Activated CD8-positive, alpha-beta memory T cell treated with anti-CD3 and anti-CD28 coated beads, Interleukin-2, amount 10 ng/mL, durations not matched to agents 7 days and 5 days (primary cell): ENCODE results near the gene ISL1. TPM values are rescaled to one million over a fixed set of nuclear protein-coding genes. Genes with fewer than 3 reads are reported as not detected.

Experiments
- ATAC-seq: fragments of 150-1000 bp; cut with Tn5 transposase; one replicate; pipeline ENCODE4 v1.10.0; 2021; ENCODE audit warnings: moderate library complexity
- CTCF ChIA-PET: fragments of 350-600 bp; sonication (Branson Sonifier 250); formaldehyde crosslinking; loops from one replicate; lab custom pipeline; 2021; ENCODE audit warnings: antibody characterized with exemption; lab: Charles Lee
- DNase-seq: peaks from one replicate; pipeline ENCODE4 v3.0.0-alpha.2; 2020
- H3K27ac Mint-ChIP-seq: one replicate; pipeline ENCODE4 v1.8.0; 2021; ENCODE audit warnings: mild to moderate bottlenecking, mixed read lengths
- H3K27me3 Mint-ChIP-seq: one replicate; pipeline ENCODE4 v1.8.0; 2021; ENCODE audit warnings: mixed read lengths
- H3K36me3 Mint-ChIP-seq: one replicate; pipeline ENCODE4 v1.8.0; 2021; ENCODE audit warnings: mild to moderate bottlenecking, mixed read lengths
- H3K4me1 Mint-ChIP-seq: one replicate; pipeline ENCODE4 v1.8.0; 2021; ENCODE audit warnings: mixed read lengths
- H3K4me3 Mint-ChIP-seq: one replicate; pipeline ENCODE4 v1.8.0; 2021; ENCODE audit warnings: mild to moderate bottlenecking, moderate library complexity, mixed read lengths
- H3K9me3 Mint-ChIP-seq: one replicate; pipeline ENCODE4 v1.8.0; 2022; ENCODE audit warnings: low read depth, mixed read lengths
- total RNA-seq, 2 experiments: library from RNA; stranded (reverse); gene quantifications; one replicate each; pipeline ENCODE4 v1.2.3, GENCODE V29; 2021

The ISL1 gene
- total RNA-seq: not detected

DNA sequence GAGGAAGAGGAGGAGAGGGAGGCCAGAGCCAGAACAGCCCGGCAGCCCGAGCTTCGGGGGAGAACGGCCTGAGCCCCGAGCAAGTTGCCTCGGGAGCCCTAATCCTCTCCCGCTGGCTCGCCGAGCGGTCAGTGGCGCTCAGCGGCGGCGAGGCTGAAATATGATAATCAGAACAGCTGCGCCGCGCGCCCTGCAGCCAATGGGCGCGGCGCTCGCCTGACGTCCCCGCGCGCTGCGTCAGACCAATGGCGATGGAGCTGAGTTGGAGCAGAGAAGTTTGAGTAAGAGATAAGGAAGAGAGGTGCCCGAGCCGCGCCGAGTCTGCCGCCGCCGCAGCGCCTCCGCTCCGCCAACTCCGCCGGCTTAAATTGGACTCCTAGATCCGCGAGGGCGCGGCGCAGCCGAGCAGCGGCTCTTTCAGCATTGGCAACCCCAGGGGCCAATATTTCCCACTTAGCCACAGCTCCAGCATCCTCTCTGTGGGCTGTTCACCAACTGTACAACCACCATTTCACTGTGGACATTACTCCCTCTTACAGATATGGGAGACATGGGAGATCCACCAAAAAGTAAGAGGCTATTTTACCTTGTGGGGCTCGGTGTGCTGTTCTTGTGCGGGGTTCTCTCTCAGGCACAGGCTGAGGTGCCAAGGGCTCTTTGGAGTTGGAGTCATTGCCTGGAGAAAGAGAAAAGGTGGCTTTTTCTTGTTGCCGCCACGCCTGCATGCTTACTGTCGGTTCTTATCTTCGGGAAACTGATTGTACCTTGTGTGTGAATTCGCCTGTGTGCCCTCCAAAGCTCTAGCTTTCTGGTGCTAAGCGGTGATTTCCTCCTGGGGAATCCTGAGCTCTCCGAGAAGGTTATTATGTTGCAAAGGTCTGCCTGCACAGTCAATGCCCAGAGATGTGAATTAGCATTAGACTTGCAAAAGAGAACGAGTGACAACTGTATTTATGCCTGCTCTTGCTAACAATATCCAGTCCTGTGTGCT is at the start of gene ISL1:
Gene ISL1, plus strand, starts transcription at position 318 of the 991 bp plus-strand sequence. Its CDS starts 224 bp downstream, at position 542.
- ATAC-seq: no peak
- no peaks in the 10 kb centered on the region for H3K9me3 Mint-ChIP-seq
- peaks cover 99% of the 10 kb centered on the region for H3K27me3 Mint-ChIP-seq
- peaks cover 16% of the 10 kb centered on the region for H3K4me1 Mint-ChIP-seq
- H3K27ac Mint-ChIP-seq: peak within 1 kb of the TSS; percentile 54
- DNase-seq: no peak
- CTCF ChIA-PET: no interaction called here
- H3K4me3 Mint-ChIP-seq: peak within 1 kb of the TSS; percentile 39
- no peaks in the 10 kb centered on the region for H3K36me3 Mint-ChIP-seq

DNA sequence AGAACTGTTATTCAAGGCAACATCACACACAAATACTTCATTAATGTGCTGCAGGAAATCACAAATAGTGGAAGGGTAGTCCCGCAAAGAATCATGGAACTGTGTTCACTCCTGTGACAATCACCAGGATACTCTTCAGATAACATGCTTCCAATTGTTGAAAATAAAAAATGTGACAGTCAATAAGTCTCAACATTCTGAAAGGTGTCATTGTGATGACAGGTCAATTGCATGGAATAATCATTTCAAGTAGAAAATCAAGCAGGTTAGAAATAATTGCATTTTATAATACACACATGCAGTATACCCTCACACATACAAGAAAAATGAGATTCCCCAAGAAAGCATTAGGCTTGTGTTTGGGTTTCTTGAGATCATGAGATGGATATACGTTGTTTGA is 46.4 kb upstream of the ISL1 start:
- H3K27ac Mint-ChIP-seq: no peak overlapping the region
- CTCF ChIA-PET: no interaction called here
- H3K27me3 Mint-ChIP-seq: no peaks in the 10 kb centered on the region

DNA sequence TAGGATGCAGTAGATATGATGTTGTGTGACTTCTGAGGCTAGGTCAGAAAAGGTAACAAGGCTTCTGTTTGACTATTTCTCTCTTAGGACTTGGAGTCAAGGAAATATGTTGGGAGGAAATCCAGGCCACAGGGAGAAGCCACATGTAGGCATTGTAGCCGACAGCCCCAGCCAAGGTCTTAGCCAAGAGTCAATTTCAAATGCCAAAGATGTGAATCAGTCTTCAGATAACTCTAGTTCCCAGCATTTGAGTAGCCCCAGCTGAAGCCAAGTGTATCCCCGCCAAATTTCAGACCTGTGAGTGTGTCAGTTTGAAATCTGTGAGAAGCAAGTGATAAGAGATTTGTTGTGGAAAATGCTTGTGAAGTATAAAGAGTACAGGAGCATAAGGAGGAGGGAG is 38.1 kb upstream of the ISL1 start:
- no peaks in the 10 kb centered on the region for H3K36me3 Mint-ChIP-seq
- CTCF ChIA-PET: no interaction called here

More for the DNA sequence above, 46.4 kb upstream of the ISL1 start:
- no peaks in the 10 kb centered on the region for H3K4me1 Mint-ChIP-seq
- H3K4me3 Mint-ChIP-seq: no peak overlapping the region
- ATAC-seq (no peak), DNase-seq (no peak)
- no peaks in the 10 kb centered on the region for H3K9me3 Mint-ChIP-seq
- H3K36me3 Mint-ChIP-seq: no peaks in the 10 kb centered on the region

DNA sequence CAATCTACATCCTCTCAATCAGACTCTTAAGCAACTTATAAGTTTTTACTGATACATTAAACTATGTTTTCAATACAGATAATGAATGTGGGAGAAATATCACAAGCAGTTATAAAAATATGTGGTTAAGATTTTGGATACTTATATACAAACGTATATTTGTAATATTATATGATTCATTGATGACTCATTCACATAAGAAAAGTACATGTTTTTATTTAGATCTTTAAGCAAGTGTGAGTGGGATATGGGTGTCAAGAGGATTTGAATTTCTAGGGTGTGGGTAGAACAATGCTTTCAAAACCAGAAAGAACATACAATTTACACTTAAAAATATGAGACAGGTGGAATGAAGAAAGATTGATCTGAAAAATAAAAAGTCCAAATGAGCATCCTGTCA is 36.1 kb upstream of the ISL1 start:
- no peak overlapping the region for H3K4me3 Mint-ChIP-seq
- no peak overlapping the region for H3K27ac Mint-ChIP-seq
- peaks cover 6% of the 10 kb centered on the region for H3K9me3 Mint-ChIP-seq
- H3K36me3 Mint-ChIP-seq: no peaks in the 10 kb centered on the region
- CTCF ChIA-PET: no interaction called here
- DNase-seq: no peak
- H3K27me3 Mint-ChIP-seq: no peaks in the 10 kb centered on the region
- H3K4me1 Mint-ChIP-seq: no peaks in the 10 kb centered on the region
- ATAC-seq: no peak

More for the DNA sequence above, 38.1 kb upstream of the ISL1 start:
- Mint-ChIP-seq H3K27ac (no peak overlapping the region), H3K4me3 (no peak overlapping the region), H3K9me3 (peaks cover 6% of the 10 kb centered on the region), H3K27me3 (no peaks in the 10 kb centered on the region), H3K4me1 (no peaks in the 10 kb centered on the region)
- ATAC-seq (no peak), DNase-seq (no peak)

DNA sequence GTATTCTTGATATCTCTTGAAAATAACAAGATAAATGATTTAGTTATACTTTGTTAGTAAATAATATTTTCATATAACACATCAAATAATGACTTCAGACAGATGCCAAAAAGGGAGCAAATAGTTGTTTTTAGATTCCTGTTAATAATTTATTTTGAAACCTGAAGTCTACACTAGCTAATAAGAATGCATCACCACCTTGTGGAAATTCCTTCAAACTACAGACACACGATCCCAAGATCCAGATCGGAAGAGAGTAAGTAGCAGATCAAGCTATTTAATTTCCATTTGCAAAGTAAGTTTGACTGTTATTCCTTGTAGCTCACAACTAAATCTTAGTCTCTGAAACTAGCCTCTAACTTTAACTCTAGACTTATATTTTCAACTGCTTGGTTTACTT is 35.5 kb upstream of the ISL1 start:
- Mint-ChIP-seq H3K4me3 (no peak overlapping the region), H3K27me3 (no peaks in the 10 kb centered on the region), H3K9me3 (peaks cover 6% of the 10 kb centered on the region), H3K36me3 (no peaks in the 10 kb centered on the region), H3K4me1 (no peaks in the 10 kb centered on the region), H3K27ac (no peak overlapping the region)
- no peak for DNase-seq
- no peak for ATAC-seq
- CTCF ChIA-PET: no interaction called here

DNA sequence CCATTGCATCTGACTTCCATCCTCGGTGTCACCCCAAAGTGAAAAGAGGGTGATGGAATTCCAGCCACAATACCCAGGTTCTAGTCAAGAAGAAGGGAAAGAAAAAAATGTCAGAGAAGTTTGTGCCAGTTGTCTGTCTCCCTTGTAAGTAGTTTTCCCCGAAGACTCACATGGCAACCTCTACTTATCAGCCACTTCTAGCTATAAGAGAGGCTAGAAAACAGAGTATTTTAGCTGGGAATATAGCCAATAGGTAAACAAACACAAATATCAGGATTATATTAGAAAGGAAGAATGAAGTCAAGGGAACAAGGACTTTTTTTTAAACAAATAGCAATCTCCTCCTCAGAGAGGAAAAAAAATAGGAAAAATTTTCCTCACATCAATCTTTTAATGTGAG is 12.2 kb upstream of the ISL1 start:
- no peak overlapping the region for H3K27ac Mint-ChIP-seq
- DNase-seq (no peak), ATAC-seq (no peak)
- H3K36me3 Mint-ChIP-seq: no peaks in the 10 kb centered on the region
- CTCF ChIA-PET: no interaction called here
- no peak overlapping the region for H3K4me3 Mint-ChIP-seq
- peaks cover 7% of the 10 kb centered on the region for H3K27me3 Mint-ChIP-seq
- H3K4me1 Mint-ChIP-seq: no peaks in the 10 kb centered on the region
- H3K9me3 Mint-ChIP-seq: no peaks in the 10 kb centered on the region

DNA sequence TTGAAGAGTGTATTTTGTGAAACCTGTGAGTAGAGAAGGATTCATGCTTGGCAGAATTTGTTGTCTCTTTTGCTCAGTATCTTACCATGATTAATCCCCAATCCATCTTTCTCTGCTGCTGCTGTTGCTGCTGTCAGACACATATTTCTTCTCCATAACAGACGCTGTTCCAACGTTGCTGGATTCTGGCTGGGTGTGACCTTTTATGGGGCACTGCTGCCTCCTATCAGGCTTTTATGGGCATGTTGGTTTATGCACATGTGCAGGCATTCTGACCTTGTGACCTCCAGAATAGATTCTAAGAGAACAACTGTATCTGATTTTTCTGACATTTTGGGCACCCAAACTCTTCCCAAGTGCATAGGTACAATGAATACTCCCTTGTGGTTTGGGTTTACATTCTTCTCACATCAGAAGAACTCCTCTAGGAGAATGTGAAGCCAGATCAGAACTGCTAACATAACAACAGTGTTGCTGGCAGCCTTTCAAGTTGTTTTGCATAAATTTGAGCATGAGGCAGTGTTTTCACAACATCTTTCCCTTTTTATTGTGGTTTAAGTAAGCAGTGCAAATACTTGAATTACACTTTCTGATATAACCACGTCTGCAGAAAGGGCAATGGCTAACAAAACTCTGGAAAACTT is 9.2 kb upstream of the ISL1 start:
- DNase-seq: no peak
- CTCF ChIA-PET: no interaction called here
- Mint-ChIP-seq H3K36me3 (no peaks in the 10 kb centered on the region), H3K27ac (no peak overlapping the region), H3K4me1 (peaks cover 5% of the 10 kb centered on the region), H3K4me3 (no peak overlapping the region), H3K9me3 (no peaks in the 10 kb centered on the region), H3K27me3 (peaks cover 33% of the 10 kb centered on the region)
- no peak for ATAC-seq

DNA sequence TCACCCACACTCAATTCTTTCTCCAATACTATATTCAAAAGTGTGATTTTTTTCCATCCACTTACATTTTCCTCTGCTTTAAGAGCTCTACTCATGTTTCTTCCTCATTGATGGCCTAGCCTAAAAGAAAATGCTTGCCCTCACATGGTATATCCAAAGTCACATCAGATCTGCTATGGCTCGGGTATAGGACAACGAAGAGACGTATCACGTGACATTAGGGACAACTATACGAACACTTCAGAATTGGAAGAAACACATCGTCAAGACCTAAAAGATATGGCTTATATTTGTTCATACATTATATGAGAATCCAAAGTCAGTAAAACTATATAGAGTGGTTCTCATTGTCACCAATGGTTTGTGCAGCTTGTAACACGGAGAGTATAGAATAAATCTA is 8.2 kb upstream of the ISL1 start:
- Mint-ChIP-seq H3K9me3 (no peaks in the 10 kb centered on the region), H3K4me1 (peaks cover 5% of the 10 kb centered on the region), H3K36me3 (no peaks in the 10 kb centered on the region), H3K27ac (no peak overlapping the region), H3K27me3 (peaks cover 44% of the 10 kb centered on the region), H3K4me3 (no peak overlapping the region)
- DNase-seq: no peak
- ATAC-seq: no peak
- CTCF ChIA-PET: no interaction called here

DNA sequence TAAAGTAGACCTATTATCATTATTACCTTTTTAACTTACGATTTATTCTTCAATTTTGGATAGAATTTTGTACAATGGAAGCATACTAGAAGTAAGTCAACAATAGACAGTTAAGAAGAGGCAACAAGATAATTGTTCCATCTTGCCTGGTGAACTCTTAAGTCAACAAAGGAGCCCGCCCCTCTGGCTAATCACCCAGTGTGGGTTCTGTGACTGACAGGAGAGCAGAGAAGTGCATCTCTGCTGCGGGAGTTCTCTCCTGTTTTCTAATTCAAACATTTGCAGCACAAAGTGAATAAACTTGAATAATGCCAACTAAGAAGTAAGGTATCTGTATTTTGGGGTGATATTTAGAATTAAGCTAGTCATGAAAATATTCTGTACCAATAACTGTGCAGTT is 6.7 kb upstream of the ISL1 start:
- Mint-ChIP-seq H3K27me3 (peaks cover 58% of the 10 kb centered on the region), H3K4me3 (no peak overlapping the region), H3K4me1 (peaks cover 8% of the 10 kb centered on the region), H3K36me3 (no peaks in the 10 kb centered on the region), H3K27ac (no peak overlapping the region), H3K9me3 (no peaks in the 10 kb centered on the region)
- CTCF ChIA-PET: no interaction called here
- DNase-seq: no peak
- no peak for ATAC-seq

DNA sequence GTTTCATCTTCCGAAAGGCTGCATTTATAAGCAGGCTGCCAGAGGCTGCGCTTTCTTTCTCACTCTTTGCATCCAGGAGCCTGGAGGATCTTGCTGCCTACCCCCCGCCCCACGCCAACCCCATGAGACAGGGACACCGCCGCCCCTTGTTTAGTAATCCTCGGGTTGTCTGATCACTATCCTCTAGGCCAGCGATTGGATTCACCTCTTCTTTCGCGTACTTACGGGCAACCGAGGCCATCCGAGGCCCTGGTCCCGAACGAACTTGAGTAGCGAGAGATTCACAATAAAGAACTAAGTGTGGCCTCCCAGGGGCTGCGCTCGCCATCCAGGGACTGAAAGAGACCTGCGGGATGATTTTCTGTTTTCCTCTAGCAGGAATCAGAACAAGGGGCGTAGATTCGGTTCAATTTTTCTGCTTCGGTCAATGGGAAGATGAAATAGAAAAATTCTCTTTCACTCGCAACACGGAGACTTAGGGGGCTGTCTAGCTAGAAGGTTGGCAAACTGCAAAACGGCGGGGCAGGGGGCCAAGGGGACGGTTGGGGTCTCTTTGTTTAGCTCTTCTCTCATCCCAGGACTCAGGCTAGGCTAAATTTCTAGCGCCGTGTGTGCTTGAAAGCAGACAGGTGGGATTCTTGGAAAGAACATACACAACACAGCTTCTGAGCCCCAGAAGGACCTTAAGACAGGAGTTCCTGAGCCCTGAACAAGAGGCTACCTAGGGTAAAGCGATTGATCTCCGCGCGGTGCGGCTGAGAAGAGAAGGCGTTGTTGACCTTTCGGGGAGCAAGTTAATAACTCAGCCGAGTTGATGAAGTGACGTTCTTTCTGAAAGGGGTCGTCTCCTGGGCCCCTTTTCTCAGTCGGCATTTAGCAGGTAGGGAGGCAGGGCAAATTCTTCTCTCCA is 5.8 kb upstream of the ISL1 start:
- Mint-ChIP-seq H3K27me3 (peaks cover 67% of the 10 kb centered on the region), H3K4me3 (no peak overlapping the region), H3K27ac (no peak overlapping the region), H3K4me1 (peaks cover 11% of the 10 kb centered on the region), H3K36me3 (no peaks in the 10 kb centered on the region), H3K9me3 (no peaks in the 10 kb centered on the region)
- DNase-seq (no peak), ATAC-seq (no peak)
- CTCF ChIA-PET: no interaction called here

DNA sequence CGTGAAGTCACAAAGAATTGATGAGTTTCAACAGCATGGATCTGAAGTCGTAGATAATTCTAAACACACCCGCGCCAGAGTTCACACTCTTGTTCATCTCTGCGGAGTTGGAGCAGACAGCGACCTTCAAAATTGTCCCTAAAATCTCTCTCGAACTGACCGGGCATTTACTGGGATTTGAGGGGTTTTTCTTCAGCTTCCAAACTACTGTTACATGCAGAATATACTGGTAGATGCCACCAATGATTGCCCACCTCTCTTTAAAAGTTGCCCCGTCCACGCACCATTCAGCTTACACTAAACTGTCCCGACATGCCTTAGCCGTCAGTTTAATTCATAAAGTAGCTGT is 5.2 kb upstream of the ISL1 start:
- H3K9me3 Mint-ChIP-seq: no peaks in the 10 kb centered on the region

DNA sequence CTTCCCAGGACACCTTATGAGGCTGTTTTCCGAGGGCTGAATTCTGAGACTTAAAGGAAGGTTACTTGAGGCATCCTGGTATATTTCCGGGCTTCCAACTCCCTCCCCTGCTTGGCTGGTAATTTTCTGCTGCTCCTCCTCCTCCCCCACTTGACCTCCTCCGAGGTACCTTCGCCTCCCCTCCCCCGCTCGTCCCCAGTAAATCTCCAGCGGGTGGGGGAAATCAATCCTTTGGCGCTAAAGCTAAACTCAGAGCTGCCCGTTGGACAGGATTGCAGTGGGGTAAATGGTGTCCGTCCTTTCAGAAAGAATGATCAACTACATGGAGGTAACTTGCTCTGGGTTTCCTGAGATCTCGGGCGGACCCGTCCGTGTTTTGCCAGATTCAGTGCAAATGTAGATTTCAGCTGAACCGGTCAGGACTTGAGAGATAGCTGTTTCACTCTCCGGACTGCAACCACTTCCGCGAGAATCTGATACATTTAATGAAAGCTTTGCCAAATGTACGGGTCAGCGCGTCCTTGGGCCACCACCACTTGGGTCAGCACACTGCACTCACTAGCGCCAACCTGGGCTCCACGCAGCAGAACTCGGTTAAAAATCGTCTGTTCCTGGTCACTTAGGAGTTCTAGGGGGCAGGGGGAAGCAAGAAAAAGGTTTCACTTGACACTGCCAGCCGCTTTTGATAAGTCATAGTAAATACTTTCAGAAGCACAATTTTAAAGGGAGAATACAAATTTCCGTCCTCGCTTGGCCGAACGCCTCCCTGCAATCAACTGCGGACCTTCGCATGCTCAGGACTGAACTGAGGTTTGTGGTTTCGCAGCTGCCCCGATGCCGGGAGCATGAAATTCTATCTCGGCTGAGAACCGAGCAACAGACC is 4.6 kb upstream of the ISL1 start:
- Mint-ChIP-seq H3K4me3 (no peak overlapping the region), H3K36me3 (no peaks in the 10 kb centered on the region), H3K27me3 (peaks cover 80% of the 10 kb centered on the region), H3K4me1 (peaks cover 13% of the 10 kb centered on the region), H3K9me3 (no peaks in the 10 kb centered on the region), H3K27ac (no peak overlapping the region)
- no peak for DNase-seq
- CTCF ChIA-PET: interaction anchor here (0.7 kb wide), 1 partner anchor 1185 kb away, joined by 3 read pairs; no protein-coding TSS in a partner anchor
- ATAC-seq: no peak

More for the DNA sequence above, 5.2 kb upstream of the ISL1 start:
- no peak for ATAC-seq
- CTCF ChIA-PET: interaction anchor here (0.7 kb wide), 1 partner anchor 1185 kb away, joined by 3 read pairs; no protein-coding TSS in a partner anchor
- peaks cover 73% of the 10 kb centered on the region for H3K27me3 Mint-ChIP-seq
- no peak overlapping the region for H3K27ac Mint-ChIP-seq
- H3K4me3 Mint-ChIP-seq: no peak overlapping the region
- peaks cover 11% of the 10 kb centered on the region for H3K4me1 Mint-ChIP-seq
- no peak for DNase-seq
- no peaks in the 10 kb centered on the region for H3K36me3 Mint-ChIP-seq
